Glutamatergic neuron (in vitro differentiated cells): ENCODE measurements around the gene ITK. TPM values are rescaled to one million over a fixed set of nuclear protein-coding genes. Genes with fewer than 3 reads are reported as not detected.

Source experiments
- DNase-seq: peaks from one replicate; pipeline ENCODE4 v3.0.0; 2022
- H3K27ac Mint-ChIP-seq: one replicate; pipeline ENCODE4 v1.8.0; 2020; ENCODE audit warnings: mild to moderate bottlenecking, mixed read lengths, inconsistent platforms; ENCODE audit not compliant: unreplicated experiment
- H3K27me3 Mint-ChIP-seq: one replicate; pipeline ENCODE4 v1.8.0; 2020; ENCODE audit warnings: mild to moderate bottlenecking, moderate library complexity, mixed read lengths, inconsistent platforms; ENCODE audit not compliant: unreplicated experiment
- H3K36me3 Mint-ChIP-seq: one replicate; pipeline ENCODE4 v1.8.0; 2020; ENCODE audit warnings: mild to moderate bottlenecking, mixed read lengths, inconsistent platforms; ENCODE audit not compliant: unreplicated experiment
- H3K4me1 Mint-ChIP-seq: one replicate; pipeline ENCODE4 v1.8.0; 2020; ENCODE audit warnings: mild to moderate bottlenecking, low read depth, mixed read lengths, inconsistent platforms; ENCODE audit not compliant: unreplicated experiment
- H3K4me3 Mint-ChIP-seq: one replicate; pipeline ENCODE4 v1.8.0; 2020; ENCODE audit warnings: mild to moderate bottlenecking, mixed read lengths, inconsistent platforms; ENCODE audit not compliant: unreplicated experiment
- H3K9me3 Mint-ChIP-seq: one replicate; pipeline ENCODE4 v1.8.0; 2020; ENCODE audit warnings: mild to moderate bottlenecking, moderate library complexity, mixed read lengths, inconsistent platforms; ENCODE audit not compliant: unreplicated experiment
- CTCF ChIP-seq: fragments of 200-600 bp; sonication (generic); IDR thresholded peaks from one replicate; pipeline ENCODE4 v1.5.0; 2021; ENCODE audit not compliant: partially characterized antibody, unreplicated experiment
- total RNA-seq: library from RNA; stranded (reverse); fragmentation: NEBNext Ultra II Directional; extraction: Animal tissue kit (Norgen Biotek cat#: 25700); gene quantifications from one replicate; pipeline ENCODE4 v1.2.1, GENCODE V29; 2021; ENCODE audit not compliant: unreplicated experiment

The ITK gene
- total RNA-seq, 1 donor from 2014 or later = not detected

GRCh38 chr5:157162919-157163510, 17.6 kb upstream of the ITK start:
- Mint-ChIP-seq H3K36me3 (no peaks in the 10 kb centered on the region), H3K9me3 (peaks cover 2% of the 10 kb centered on the region), H3K27ac (no peak overlapping the region), H3K4me1 (no peaks in the 10 kb centered on the region), H3K27me3 (no peaks in the 10 kb centered on the region), H3K4me3 (no peak overlapping the region)
- no peak for DNase-seq
- TF ChIP-seq CTCF = no peak

DNA sequence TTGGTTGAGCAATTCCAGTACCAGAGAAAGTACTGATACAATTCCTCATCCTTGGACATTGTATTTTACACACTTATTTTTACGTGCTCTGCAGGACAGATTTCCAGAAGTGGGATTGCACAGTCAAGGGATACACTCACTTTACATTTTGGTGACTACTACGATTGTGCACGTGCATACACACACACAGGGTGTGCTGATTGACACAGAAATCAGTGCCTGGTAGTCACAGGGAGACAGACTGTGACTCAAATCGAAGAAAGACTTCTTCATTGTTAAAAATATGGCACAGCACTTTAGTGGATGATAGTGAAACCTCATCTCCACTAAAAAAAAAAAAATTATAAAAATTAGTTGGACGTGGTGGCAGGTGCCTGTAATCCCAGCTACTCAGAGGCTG, 16.1 kb upstream of the ITK start:
- H3K4me3 Mint-ChIP-seq = no peak overlapping the region
- TF ChIP-seq CTCF = no peak
- peaks cover 2% of the 10 kb centered on the region for H3K9me3 Mint-ChIP-seq
- no peaks in the 10 kb centered on the region for H3K4me1 Mint-ChIP-seq
- H3K27ac Mint-ChIP-seq = no peak overlapping the region
- no peak for DNase-seq
- no peaks in the 10 kb centered on the region for H3K36me3 Mint-ChIP-seq
- no peaks in the 10 kb centered on the region for H3K27me3 Mint-ChIP-seq

GRCh38 chr5:157165261-157165660, 15.4 kb upstream of the ITK start:
- TF ChIP-seq CTCF = no peak

DNA sequence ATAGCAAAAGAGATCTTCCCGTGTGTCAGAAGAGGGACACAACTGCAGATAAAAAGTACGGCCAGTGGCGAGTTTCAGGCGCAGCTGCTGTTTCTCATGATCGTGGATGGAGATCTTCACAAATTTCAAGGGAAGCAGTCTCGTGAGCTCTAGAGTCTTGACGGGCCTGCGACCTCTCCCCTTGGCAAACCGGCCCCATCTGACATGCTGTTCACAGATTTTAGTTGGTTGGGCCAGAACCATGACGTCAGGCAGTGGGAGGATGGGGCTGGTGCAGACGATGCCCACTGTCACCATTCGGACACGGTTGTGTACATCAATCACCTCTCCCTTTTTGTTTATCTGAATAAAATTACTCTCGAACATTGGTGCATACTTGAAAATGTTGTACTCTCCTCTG, 15.0 kb upstream of the ITK start:
- H3K4me3 Mint-ChIP-seq = no peak overlapping the region
- DNase-seq = no peak
- no peaks in the 10 kb centered on the region for H3K4me1 Mint-ChIP-seq
- H3K9me3 Mint-ChIP-seq = peaks cover 2% of the 10 kb centered on the region
- no peak for TF ChIP-seq CTCF
- no peak overlapping the region for H3K27ac Mint-ChIP-seq
- no peaks in the 10 kb centered on the region for H3K36me3 Mint-ChIP-seq
- no peaks in the 10 kb centered on the region for H3K27me3 Mint-ChIP-seq

More at GRCh38 chr5:157165261-157165660, 15.4 kb upstream of the ITK start:
- DNase-seq = no peak
- H3K27ac Mint-ChIP-seq = no peak overlapping the region
- peaks cover 2% of the 10 kb centered on the region for H3K9me3 Mint-ChIP-seq
- no peaks in the 10 kb centered on the region for H3K27me3 Mint-ChIP-seq
- H3K36me3 Mint-ChIP-seq = no peaks in the 10 kb centered on the region
- no peaks in the 10 kb centered on the region for H3K4me1 Mint-ChIP-seq
- no peak overlapping the region for H3K4me3 Mint-ChIP-seq

DNA sequence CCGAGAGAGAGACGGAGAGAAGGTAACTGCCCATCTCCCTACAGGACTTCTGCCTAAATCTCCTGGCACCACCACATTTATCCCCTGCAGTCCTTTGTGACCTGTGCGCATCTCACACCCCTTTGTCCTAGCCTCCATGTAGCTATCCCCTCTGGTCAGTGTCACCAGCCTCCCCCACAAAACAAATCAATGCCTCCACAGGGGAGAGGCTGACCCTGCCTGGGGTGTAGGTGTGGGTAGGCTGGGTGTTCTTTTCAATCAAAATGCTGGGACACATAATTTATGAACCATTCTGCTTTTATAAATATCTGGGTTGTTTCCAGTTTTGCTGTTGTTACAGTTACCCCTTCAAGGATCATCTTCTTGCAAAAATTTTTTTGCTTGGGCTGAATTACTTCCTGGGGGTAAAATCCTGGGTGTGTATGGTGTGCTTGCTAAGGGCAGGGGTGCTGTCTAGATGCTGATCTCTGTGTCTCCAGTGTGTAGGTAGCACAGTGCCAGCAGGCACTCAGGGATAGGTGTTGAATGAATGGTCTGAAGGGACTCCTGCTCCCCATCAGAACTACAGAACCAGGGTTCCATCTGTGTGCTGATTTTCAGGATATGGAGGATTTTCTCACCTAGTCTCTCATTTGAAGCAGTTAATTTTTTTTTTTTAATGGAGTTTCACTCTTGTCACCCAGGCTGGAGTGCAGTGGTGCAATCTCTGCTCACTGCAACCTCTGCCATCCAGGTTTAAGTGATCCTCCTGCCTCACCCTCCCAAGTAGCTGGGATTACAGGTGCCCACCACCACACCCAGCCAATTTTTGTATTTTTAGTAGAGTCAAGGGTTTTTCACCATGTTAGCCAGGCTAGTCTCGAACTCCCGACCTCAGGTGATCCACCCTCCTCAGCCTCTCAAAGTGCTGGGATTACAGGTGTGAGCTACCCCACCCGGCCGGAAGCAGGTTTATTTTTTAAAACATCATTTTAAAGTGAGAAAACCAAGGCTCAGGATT, 14.1 kb upstream of the ITK start, which contains the start of gene GARIN3:
Gene GARIN3 (minus strand): TSS at position 51 of the 1,000 bp plus-strand sequence. CDS start 96 bp downstream, outside the sequence.
- Mint-ChIP-seq H3K27me3 (no peaks in the 10 kb centered on the region), H3K9me3 (peaks cover 2% of the 10 kb centered on the region), H3K4me3 (no peak within 1 kb of the TSS), H3K36me3 (no peaks in the 10 kb centered on the region), H3K4me1 (no peaks in the 10 kb centered on the region), H3K27ac (no peak within 1 kb of the TSS)
- DNase-seq = no peak
- no peak for TF ChIP-seq CTCF
